ENCODE measurements around the gene SEC14L1. TPM values are rescaled to one million over a fixed set of nuclear protein-coding genes. Genes with fewer than 3 reads are reported as not detected.
"Not testable (repeated sequence)": the region's sequence is repeated elsewhere in the genome, so short reads cannot be mapped to it uniquely, and the experiment has no call there.

The SEC14L1 gene
- total RNA-seq, 4 donors from 2014 or later, result 38.4 to 86.1 (median 40.1) TPM

DNA sequence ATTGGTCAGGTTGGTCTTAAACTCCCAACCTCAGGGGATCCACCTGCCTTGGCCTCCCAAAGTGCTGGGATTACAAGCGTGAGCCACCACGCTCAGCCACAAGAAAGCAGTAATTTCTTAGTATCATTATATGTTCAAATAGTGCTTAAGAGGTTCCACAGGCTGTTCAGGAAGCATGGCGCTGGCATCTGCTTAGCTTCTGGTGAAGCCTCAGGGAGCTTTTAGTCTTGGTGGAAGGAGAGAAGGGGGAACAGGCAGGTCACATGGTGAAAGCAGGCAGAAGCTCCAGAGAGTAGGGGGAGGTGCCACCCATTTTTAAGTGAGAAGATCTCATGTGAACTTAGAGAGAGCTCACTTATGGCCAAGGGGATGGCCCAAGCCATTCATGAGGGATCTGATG lies 3.7 kb upstream of the SEC14L1 start:
- peaks cover 0 to 23% (median 3%) of the 10 kb centered on the region in 3 donors for H3K4me1 ChIP-seq
- H3K4me3 ChIP-seq, result no peak overlapping the region
- no peak overlapping the region for H3K27ac ChIP-seq
- 95% methylated on average over 3 of the region's 3 CpGs; no CpG with 5 or more reads in 1 of the 2 donors for WGBS, 2 donors (ENCODE audit: low coverage in 1 of 2)
- no peaks in the 10 kb centered on the region for H3K36me3 ChIP-seq
- no peak for TF ChIP-seq EP300 (IDR thresholded peaks at IDR 0.05)
- TF ChIP-seq POLR2A (IDR thresholded peaks at IDR 0.05), result no peak
- TF ChIP-seq POLR2AphosphoS5 (IDR thresholded peaks at IDR 0.05), result no peak
- TF ChIP-seq, protein P1, sequence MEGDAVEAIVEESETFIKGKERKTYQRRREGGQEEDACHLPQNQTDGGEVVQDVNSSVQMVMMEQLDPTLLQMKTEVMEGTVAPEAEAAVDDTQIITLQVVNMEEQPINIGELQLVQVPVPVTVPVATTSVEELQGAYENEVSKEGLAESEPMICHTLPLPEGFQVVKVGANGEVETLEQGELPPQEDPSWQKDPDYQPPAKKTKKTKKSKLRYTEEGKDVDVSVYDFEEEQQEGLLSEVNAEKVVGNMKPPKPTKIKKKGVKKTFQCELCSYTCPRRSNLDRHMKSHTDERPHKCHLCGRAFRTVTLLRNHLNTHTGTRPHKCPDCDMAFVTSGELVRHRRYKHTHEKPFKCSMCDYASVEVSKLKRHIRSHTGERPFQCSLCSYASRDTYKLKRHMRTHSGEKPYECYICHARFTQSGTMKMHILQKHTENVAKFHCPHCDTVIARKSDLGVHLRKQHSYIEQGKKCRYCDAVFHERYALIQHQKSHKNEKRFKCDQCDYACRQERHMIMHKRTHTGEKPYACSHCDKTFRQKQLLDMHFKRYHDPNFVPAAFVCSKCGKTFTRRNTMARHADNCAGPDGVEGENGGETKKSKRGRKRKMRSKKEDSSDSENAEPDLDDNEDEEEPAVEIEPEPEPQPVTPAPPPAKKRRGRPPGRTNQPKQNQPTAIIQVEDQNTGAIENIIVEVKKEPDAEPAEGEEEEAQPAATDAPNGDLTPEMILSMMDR (IDR thresholded peaks at IDR 0.05), result no peak
- no peaks in the 10 kb centered on the region for H3K27me3 ChIP-seq
- no peak for ATAC-seq
- no peaks in the 10 kb centered on the region for H3K9me3 ChIP-seq

DNA sequence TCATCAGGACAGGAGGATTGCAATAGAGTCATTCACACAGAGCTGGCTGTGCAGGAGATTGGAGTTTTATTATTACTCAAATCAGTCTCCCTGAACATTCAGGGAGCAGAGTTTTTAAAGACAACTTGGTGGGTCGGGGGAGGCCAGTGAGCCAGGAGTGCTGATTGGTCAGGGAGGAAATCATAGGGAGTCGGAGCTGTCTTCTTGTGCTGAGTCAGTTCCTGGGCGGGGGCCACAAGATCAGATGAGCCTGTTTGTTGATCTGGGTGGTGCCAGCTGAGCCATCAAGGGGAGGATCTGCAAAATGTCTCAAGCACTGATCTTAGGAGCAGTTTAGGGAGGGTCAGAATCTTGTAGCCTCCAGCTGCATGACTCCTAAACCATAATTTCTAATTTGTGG lies 2.9 kb upstream of the SEC14L1 start:
- ATAC-seq, H3K36me3 ChIP-seq: not testable (repeated sequence)
- WGBS, 2 donors (ENCODE audit: low coverage in 1 of 2), result 59% methylated on average over 3 of the region's 3 CpGs; no CpG with 5 or more reads in 1 of the 2 donors

DNA sequence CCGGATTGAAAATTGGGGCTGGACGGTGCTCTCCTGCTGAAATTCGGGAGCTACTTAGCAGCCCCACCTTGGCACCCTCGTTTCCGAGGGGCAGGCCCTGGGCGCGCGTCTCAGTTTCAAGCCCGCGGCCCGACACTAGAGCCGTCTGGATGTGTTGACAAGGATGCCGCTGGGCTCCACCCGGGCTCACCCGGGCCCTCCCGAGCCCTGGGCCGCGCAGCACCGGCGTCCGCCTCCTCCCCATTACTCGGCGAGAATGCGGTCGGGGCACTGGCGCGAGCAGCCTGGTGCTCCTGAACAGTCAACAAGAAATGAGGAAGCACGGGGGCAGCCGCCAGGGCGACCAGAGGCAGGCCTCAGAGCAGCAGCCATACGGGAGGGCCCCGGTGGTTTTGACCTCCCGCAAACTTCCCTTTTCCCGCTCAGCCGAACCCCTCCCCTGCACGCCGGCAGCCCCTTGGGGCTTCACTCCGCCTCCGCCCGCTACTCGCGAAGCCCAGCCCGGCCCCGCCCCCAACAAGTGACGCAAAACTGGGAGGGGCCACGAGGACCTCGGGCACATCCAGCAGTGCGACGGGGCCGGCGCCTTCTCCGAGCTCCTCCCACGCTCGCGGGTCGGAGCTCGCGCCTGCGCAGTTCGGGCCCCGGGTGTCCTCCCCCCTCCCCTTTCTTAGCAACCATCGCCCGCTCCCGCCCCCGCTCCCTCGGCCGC lies 447 bp upstream of the SEC14L1 start:
- TF ChIP-seq, protein P1 (IDR thresholded peaks at IDR 0.05), result peak in 2 of 4 experiments; percentile 29 to 43
- TF ChIP-seq POLR2A (IDR thresholded peaks at IDR 0.05) (peak; percentile 95 to 96), POLR2AphosphoS5 (IDR thresholded peaks at IDR 0.05) (peak; percentile 97), EP300 (IDR thresholded peaks at IDR 0.05) (no peak)
- H3K27ac ChIP-seq, result peak overlapping the region; percentile 68 to 98 (median 97)
- peaks cover 0 to 24% of the 10 kb centered on the region in 2 donors for H3K36me3 ChIP-seq
- peak; percentile 97 for ATAC-seq
- H3K27me3 ChIP-seq, result no peaks in the 10 kb centered on the region
- WGBS, 2 donors (ENCODE audit: low coverage in 1 of 2), result no CpG with 5 or more reads among the region's 67 CpGs
- peak overlapping the region; percentile 80 to 98 for H3K4me3 ChIP-seq
- H3K9me3 ChIP-seq, result no peaks in the 10 kb centered on the region
- peaks cover under 1 to 46% (median 5%) of the 10 kb centered on the region in 3 donors for H3K4me1 ChIP-seq

More for the DNA sequence above, 2.9 kb upstream of the SEC14L1 start:
- H3K9me3 ChIP-seq, H3K4me3 ChIP-seq, H3K27me3 ChIP-seq: not testable (repeated sequence)
- Histone ChIP-seq H3K27ac (peak overlapping the region in 1 of 4 donors; percentile 1), H3K4me1 (peaks cover 0 to 27% (median 3%) of the 10 kb centered on the region in 3 donors)

DNA sequence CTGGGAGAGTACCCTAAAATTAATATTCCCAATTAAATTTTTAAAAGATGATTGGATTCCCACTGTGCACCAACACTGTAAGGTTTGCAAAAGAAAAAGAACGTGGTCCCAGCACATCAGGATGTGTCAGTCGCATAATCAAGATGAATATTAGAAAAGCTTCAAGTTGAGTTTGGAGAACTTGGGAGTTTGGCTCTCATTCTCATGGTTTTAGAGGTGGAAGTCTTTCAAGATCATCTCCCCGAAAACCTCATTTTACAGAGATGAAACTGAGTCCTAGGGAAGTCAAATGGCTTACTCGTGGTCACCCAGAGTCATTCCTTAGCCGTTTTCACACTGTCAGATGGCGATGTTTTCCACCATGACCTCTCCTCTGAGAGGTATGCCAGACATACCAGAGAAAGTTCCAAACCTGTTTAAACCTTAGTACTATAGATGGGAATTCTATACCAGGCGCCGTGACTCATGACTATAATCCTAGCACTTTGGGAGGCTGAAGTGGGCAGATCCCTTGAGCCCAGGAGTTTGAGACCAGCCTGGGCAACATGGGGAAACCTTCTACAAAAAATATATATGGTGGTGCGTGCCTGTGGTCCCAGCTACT lies 1.2 kb downstream of the SEC14L1 start:
- no peaks in the 10 kb centered on the region for H3K9me3 ChIP-seq
- peaks cover 0 to 26% of the 10 kb centered on the region in 2 donors for H3K36me3 ChIP-seq
- TF ChIP-seq, protein P1 (IDR thresholded peaks at IDR 0.05), result no peak
- TF ChIP-seq POLR2A (IDR thresholded peaks at IDR 0.05) (no peak), EP300 (IDR thresholded peaks at IDR 0.05) (no peak), POLR2AphosphoS5 (IDR thresholded peaks at IDR 0.05) (no peak)
- H3K4me1 ChIP-seq, result peaks cover 4 to 62% (median 14%) of the 10 kb centered on the region in 3 donors
- H3K4me3 ChIP-seq, result peak overlapping the region; percentile 80 to 98
- WGBS, 2 donors (ENCODE audit: low coverage in 1 of 2), result 55 to 65% methylated on average over 5 to 7 of the region's 9 CpGs
- H3K27ac ChIP-seq, result peak overlapping the region; percentile 62 to 98 (median 97)
- ATAC-seq, result no peak
- no peaks in the 10 kb centered on the region for H3K27me3 ChIP-seq

DNA sequence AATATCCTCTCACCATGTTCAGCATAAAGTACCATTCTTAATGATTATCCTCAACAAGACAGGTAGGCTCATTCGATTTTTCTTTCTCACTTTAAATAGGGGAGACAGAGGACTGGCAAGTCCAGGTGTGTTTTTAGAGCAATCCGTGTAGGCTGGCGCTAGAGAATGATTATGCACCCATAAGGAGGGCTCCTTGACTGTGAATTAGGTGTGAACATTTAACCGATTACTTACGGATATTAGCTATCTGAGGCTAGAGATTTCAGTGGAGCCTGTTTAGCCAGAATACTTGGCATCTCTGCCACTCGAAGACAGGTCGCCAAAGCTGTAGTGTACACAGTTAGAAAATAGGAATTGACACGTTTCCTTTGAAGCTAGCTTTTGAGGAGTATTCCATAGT lies 1.9 kb downstream of the SEC14L1 start:
- H3K27me3 ChIP-seq, result no peaks in the 10 kb centered on the region
- H3K4me1 ChIP-seq, result peaks cover 4 to 68% (median 14%) of the 10 kb centered on the region in 3 donors
- no peaks in the 10 kb centered on the region for H3K9me3 ChIP-seq
- no peak for ATAC-seq
- H3K27ac ChIP-seq, result peak overlapping the region in 3 of 4 donors; percentile 5 to 98 (median 97)
- 86% methylated on average over 4 to 8 of the region's 8 CpGs for WGBS, 2 donors (ENCODE audit: low coverage in 1 of 2)
- peak overlapping the region in 1 of 2 donors; percentile 98 for H3K4me3 ChIP-seq
- no peak for TF ChIP-seq EP300 (IDR thresholded peaks at IDR 0.05)
- TF ChIP-seq, protein P1 (IDR thresholded peaks at IDR 0.05), result no peak
- TF ChIP-seq POLR2A (IDR thresholded peaks at IDR 0.05), result no peak
- H3K36me3 ChIP-seq, result peaks cover 0 to 34% of the 10 kb centered on the region in 2 donors
